ENCODE data around the gene PADI1.

Gene PADI1

GRCh38 chr1:17177651-17178050, 27.3 kb upstream of the PADI1 start:
- no peak for DNase-seq (ENCODE audit: low read depth)
- H3K4me3 ChIP-seq (ENCODE audit: low read depth, low read length) = no peak overlapping the region
- no peak for TF ChIP-seq MAX (IDR thresholded peaks at IDR 0.05; ENCODE audit: low read depth, low read length)
- TF ChIP-seq MYC (IDR thresholded peaks at IDR 0.05; ENCODE audit: low read depth, low read length) = no peak
- no peak for TF ChIP-seq CTCF (IDR thresholded peaks at IDR 0.05; ENCODE audit: low read depth, low read length)
- no peak for TF ChIP-seq POLR2A (IDR thresholded peaks at IDR 0.05; ENCODE audit: extremely low read depth, insufficient read length)

GRCh38 chr1:17181781-17182464, 23.0 kb upstream of the PADI1 start:
- peak overlapping the region; percentile 13 for H3K4me3 ChIP-seq (ENCODE audit: low read depth, low read length)
- TF ChIP-seq POLR2A (IDR thresholded peaks at IDR 0.05; ENCODE audit: extremely low read depth, insufficient read length) (no peak), CTCF (IDR thresholded peaks at IDR 0.05; ENCODE audit: low read depth, low read length) (no peak)
- peak; percentile 70 for DNase-seq (ENCODE audit: low read depth)

GRCh38 chr1:17183388-17184160, 21.4 kb upstream of the PADI1 start:
- TF ChIP-seq MAX (IDR thresholded peaks at IDR 0.05; ENCODE audit: low read depth, low read length) (no peak), MYC (IDR thresholded peaks at IDR 0.05; ENCODE audit: low read depth, low read length) (no peak), CTCF (IDR thresholded peaks at IDR 0.05; ENCODE audit: low read depth, low read length) (no peak), POLR2A (IDR thresholded peaks at IDR 0.05; ENCODE audit: extremely low read depth, insufficient read length) (no peak)
- H3K4me3 ChIP-seq (ENCODE audit: low read depth, low read length) = no peak overlapping the region
- DNase-seq (ENCODE audit: low read depth) = no peak

- TF ChIP-seq MYC (IDR thresholded peaks at IDR 0.05; ENCODE audit: low read depth, low read length) = no peak
- TF ChIP-seq CTCF (IDR thresholded peaks at IDR 0.05; ENCODE audit: low read depth, low read length) = no peak
- no peak for TF ChIP-seq MAX (IDR thresholded peaks at IDR 0.05; ENCODE audit: low read depth, low read length)
- no peak for TF ChIP-seq POLR2A (IDR thresholded peaks at IDR 0.05; ENCODE audit: extremely low read depth, insufficient read length)
- no peak for DNase-seq (ENCODE audit: low read depth)
- H3K4me3 ChIP-seq (ENCODE audit: low read depth, low read length) = no peak overlapping the region
Observed at GRCh38 chr1:17184161-17184665, 20.7 kb upstream of the PADI1 start.

GRCh38 chr1:17184822-17185484, 20.0 kb upstream of the PADI1 start:
- H3K4me3 ChIP-seq (ENCODE audit: low read depth, low read length) = no peak overlapping the region
- TF ChIP-seq POLR2A (IDR thresholded peaks at IDR 0.05; ENCODE audit: extremely low read depth, insufficient read length) (no peak), MAX (IDR thresholded peaks at IDR 0.05; ENCODE audit: low read depth, low read length) (no peak), MYC (IDR thresholded peaks at IDR 0.05; ENCODE audit: low read depth, low read length) (no peak), CTCF (IDR thresholded peaks at IDR 0.05; ENCODE audit: low read depth, low read length) (no peak)
- DNase-seq (ENCODE audit: low read depth) = no peak
